Mucosa of rectum (tissue), 2 donors: ENCODE data around the gene CEP112.

Experiments used
- H3K27ac ChIP-seq, 2 donors: one replicate each; pipeline ENCODE4 v1.7.0; 2013; ENCODE audit warnings: inconsistent platforms in 2 of 2, low read depth in 2 of 2, low read length in 2 of 2
- H3K27me3 ChIP-seq, 2 donors: one replicate each; pipeline ENCODE4 v1.7.0; 2013; ENCODE audit warnings: low read length in 2 of 2; ENCODE audit not compliant: control insufficient read depth in 2 of 2, insufficient read depth in 2 of 2
- H3K36me3 ChIP-seq, 2 donors: one replicate each; pipeline ENCODE4 v1.7.0; 2013; ENCODE audit warnings: low read length in 2 of 2; ENCODE audit not compliant: control insufficient read depth in 2 of 2, insufficient read depth in 2 of 2
- H3K4me1 ChIP-seq, 2 donors: one replicate each; pipeline ENCODE4 v1.7.0; 2013; ENCODE audit warnings: low read length in 2 of 2, mild to moderate bottlenecking in 1 of 2; ENCODE audit not compliant: control insufficient read depth in 2 of 2, insufficient read depth in 2 of 2
- H3K4me3 ChIP-seq, 2 donors: one replicate each; pipeline ENCODE4 v1.7.0; 2013; ENCODE audit warnings: low read length in 2 of 2
- H3K9ac ChIP-seq, 2 donors: one replicate each; pipeline ENCODE4 v1.7.0; 2013; ENCODE audit warnings: low read length in 2 of 2, low read depth in 1 of 2, mild to moderate bottlenecking in 1 of 2
- H3K9me3 ChIP-seq, 2 donors: one replicate each; pipeline ENCODE4 v1.7.0; 2013; ENCODE audit warnings: low read length in 2 of 2; ENCODE audit not compliant: control insufficient read depth in 2 of 2
- donor health status: healthy.
- donor health status: Normal muscosa, but diverticular disease.

The CEP112 gene

DNA sequence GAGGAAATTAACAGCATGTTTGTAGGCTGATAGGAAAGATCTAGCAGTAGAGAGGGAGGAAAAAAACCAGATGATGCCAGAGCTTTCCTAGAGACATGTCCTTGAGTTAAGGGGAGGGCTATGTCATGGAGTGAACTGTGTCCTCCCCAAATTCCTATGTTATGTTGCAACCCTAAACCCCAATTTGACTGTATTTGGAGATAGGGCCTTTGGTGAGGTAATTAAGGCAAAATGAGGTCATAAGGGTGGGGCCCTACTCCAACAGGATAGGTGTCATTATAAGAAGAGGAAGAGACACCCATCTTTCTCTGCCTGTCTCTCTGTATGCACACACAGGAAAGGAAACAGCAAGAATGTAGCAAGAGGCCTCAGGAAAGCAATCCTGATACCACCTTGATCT, 435.2 kb downstream of the CEP112 start:
- Histone ChIP-seq H3K9me3 (no peaks in the 10 kb centered on the region), H3K4me1 (no peaks in the 10 kb centered on the region), H3K27ac (no peak overlapping the region), H3K36me3 (no peaks in the 10 kb centered on the region), H3K27me3 (no peaks in the 10 kb centered on the region), H3K4me3 (no peak overlapping the region), H3K9ac (no peak overlapping the region)

DNA sequence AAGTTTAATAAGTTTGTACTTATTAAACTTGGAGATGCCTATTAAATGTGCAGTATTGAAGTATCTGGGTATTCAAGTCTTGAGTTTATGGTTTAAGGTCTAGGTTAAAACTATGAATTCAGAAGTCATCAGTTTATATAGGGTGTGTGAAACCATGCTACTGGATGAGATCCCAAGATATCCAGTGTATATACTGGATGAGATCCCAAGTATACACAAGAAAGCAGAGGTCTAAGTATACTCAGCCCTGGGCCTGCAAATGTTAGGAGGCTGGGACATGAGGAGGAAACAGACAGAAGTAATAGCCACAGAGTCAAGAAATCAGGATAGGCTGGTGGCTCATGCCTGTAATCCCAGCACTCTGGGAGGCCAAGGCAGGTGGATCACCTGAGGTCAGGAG, 436.1 kb downstream of the CEP112 start:
- Histone ChIP-seq H3K27ac (no peak overlapping the region), H3K9ac (no peak overlapping the region), H3K27me3 (no peaks in the 10 kb centered on the region), H3K4me3 (no peak overlapping the region), H3K4me1 (peaks cover 0 to 3% of the 10 kb centered on the region in 2 donors), H3K9me3 (no peaks in the 10 kb centered on the region), H3K36me3 (no peaks in the 10 kb centered on the region)

DNA sequence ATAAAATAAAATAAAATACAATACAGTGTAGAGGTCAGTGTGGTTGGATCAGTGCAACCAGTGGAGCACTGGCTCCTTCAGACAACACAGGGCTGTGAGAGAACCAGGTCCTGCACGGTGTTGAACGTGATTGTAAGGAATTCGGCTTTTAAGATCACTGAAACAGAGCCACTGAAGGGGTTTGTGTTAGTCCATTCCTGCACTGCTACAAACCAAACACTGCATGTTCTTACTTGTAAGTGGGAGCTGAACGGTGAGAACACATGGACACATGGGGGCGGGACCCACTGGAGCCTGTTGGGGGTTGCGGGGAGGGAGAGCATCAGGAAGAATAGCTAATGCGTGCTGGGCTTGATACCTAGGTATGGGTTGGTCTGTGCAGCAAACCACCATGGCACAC, 437.3 kb downstream of the CEP112 start:
- H3K27ac ChIP-seq = no peak overlapping the region

DNA sequence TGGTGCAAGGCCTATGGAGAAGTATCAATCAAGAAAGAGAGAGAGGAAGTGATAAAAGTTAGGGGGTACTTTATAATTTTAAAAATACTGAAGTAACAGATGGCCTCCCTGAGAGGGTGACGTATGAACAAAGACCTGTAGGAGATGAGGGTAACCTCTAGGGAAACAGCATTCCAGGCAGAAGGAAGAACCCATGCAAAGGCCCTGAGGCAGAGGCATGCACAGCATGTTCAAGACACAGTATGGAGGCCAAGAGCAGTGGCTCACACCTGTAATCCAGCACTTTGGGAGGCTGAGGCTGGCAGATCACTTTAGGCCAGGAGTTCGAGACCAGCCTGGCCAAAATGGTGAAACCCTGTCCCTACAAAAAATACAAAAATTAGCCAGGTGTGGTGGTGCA, 437.9 kb downstream of the CEP112 start:
- no peaks in the 10 kb centered on the region for H3K9me3 ChIP-seq
- H3K36me3 ChIP-seq = no peaks in the 10 kb centered on the region
- H3K27me3 ChIP-seq = no peaks in the 10 kb centered on the region
- H3K4me1 ChIP-seq = peaks cover 0 to 4% of the 10 kb centered on the region in 2 donors
- no peak overlapping the region for H3K9ac ChIP-seq
- no peak overlapping the region for H3K27ac ChIP-seq
- H3K4me3 ChIP-seq = no peak overlapping the region

More for the DNA sequence above, 437.3 kb downstream of the CEP112 start:
- H3K4me3 ChIP-seq = no peak overlapping the region
- no peaks in the 10 kb centered on the region for H3K27me3 ChIP-seq
- H3K9me3 ChIP-seq = no peaks in the 10 kb centered on the region
- H3K36me3 ChIP-seq = no peaks in the 10 kb centered on the region
- peaks cover 0 to 4% of the 10 kb centered on the region in 2 donors for H3K4me1 ChIP-seq
- H3K9ac ChIP-seq = no peak overlapping the region

DNA sequence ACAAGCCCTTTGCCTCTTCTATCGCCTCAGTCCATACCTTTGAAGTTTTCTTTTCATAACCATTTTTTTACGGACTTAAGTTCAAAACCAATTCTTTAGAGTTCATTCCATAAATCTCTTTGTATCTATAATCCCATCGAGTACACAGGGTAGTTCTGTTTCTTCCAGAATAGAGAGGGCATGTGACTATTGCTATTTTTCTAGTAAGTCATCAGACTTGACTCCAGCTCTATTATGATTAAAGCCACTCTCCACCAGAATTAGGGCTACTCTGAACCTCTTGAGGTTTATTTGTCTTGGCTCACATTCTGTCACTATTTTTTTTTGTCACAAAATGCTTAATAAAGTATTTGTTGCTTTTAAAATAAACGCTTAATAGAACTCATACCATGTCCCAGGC, 438.6 kb downstream of the CEP112 start:
- Histone ChIP-seq H3K36me3 (no peaks in the 10 kb centered on the region), H3K9ac (no peak overlapping the region), H3K27ac (no peak overlapping the region), H3K4me1 (peaks cover 0 to 4% of the 10 kb centered on the region in 2 donors), H3K4me3 (no peak overlapping the region), H3K9me3 (no peaks in the 10 kb centered on the region), H3K27me3 (no peaks in the 10 kb centered on the region)

DNA sequence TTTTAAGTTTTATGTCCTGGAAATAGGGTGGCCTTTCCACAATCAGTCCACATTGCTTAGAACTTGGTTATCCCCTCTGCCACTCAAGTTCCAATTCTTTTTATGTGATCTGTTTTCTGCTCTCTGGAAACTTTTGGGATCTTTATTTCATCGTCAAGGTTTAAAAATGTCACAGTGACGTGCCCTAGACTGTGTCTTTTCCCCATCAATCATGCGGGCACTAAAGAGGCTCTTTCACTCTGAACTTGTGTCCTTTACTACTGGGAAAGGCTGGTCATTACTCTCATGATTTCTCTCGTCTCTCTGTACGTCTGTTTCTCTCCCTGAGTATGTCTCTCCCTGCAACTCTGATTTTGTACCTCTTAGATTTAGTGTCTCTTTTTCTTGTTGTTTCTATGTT, 440.7 kb downstream of the CEP112 start:
- H3K36me3 ChIP-seq = no peaks in the 10 kb centered on the region
- no peaks in the 10 kb centered on the region for H3K27me3 ChIP-seq
- no peak overlapping the region for H3K27ac ChIP-seq
- H3K4me3 ChIP-seq = no peak overlapping the region
- H3K9ac ChIP-seq = no peak overlapping the region
- no peaks in the 10 kb centered on the region for H3K9me3 ChIP-seq
- peaks cover 0 to 4% of the 10 kb centered on the region in 2 donors for H3K4me1 ChIP-seq

DNA sequence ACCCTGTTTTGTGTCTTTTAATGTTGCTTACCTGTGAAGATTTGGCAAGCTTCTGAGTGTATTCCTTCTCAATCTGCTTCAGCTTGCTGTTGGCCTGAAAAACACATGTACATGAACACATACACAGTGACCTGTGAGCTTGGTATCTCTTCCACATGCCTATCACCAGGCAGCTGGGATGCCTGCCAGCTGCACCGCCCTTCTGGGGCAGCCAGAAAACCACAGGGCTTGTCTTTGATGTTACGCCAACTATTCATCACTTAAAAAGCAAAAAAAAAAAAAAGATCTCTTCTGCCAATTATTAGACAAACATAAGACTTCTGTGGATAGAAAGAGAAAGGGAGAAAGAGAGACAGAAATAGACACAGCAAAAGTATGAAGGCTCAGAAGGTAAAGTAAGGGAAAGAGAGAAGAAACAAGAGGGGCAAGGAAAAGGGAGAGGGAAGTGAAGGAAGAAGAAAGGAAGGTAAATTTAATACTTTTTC, 441.3 kb downstream of the CEP112 start:
- no peaks in the 10 kb centered on the region for H3K27me3 ChIP-seq
- H3K9ac ChIP-seq = no peak overlapping the region
- H3K27ac ChIP-seq = no peak overlapping the region
- no peaks in the 10 kb centered on the region for H3K36me3 ChIP-seq
- H3K9me3 ChIP-seq = no peaks in the 10 kb centered on the region
- no peak overlapping the region for H3K4me3 ChIP-seq
- peaks cover 0 to 4% of the 10 kb centered on the region in 2 donors for H3K4me1 ChIP-seq

DNA sequence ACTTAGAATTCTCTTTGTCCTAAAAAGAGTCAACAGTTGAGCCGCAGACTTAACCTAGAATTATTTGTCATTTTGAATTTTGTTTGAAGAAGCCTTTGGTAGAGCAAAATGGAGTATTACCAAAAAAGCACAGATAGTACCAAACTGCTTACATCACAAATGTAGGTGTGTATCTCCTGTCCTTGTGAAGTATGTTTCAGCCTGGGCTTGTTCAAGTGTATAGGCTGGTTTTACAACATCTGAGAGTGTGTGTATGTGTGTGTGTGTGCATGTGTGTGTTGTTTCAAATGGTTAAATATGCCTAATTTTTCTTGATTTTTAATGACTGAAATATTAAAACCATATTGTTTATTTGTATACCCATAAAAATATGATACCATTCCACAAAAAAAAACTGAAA, 441.8 kb downstream of the CEP112 start:
- Histone ChIP-seq H3K9ac (no peak overlapping the region), H3K27ac (no peak overlapping the region), H3K4me3 (no peak overlapping the region)

DNA sequence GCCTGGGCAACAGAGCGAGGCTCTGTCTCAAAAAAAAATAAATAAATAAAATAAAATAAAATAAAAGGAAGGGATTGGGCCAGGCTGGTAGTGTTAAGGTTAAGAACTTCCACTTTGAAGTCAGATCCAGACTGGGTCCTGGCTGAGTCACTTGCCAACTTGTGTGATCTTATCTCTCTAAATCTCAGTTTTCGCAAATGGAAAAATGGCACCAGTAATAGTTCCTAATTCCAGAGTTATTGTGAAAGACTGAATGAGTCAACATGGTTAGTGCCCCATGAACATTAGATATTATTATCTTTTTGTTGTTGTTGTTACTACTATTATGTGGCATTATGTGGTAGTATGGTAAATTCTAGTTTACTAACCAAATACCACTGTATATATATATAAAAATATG, 442.5 kb downstream of the CEP112 start:
- Histone ChIP-seq H3K4me1 (peaks cover 0 to 4% of the 10 kb centered on the region in 2 donors), H3K27ac (no peak overlapping the region), H3K4me3 (no peak overlapping the region), H3K36me3 (no peaks in the 10 kb centered on the region), H3K9ac (no peak overlapping the region), H3K27me3 (no peaks in the 10 kb centered on the region), H3K9me3 (no peaks in the 10 kb centered on the region)

More for the DNA sequence above, 441.8 kb downstream of the CEP112 start:
- Histone ChIP-seq H3K36me3 (no peaks in the 10 kb centered on the region), H3K9me3 (no peaks in the 10 kb centered on the region), H3K4me1 (peaks cover 0 to 4% of the 10 kb centered on the region in 2 donors), H3K27me3 (no peaks in the 10 kb centered on the region)

DNA sequence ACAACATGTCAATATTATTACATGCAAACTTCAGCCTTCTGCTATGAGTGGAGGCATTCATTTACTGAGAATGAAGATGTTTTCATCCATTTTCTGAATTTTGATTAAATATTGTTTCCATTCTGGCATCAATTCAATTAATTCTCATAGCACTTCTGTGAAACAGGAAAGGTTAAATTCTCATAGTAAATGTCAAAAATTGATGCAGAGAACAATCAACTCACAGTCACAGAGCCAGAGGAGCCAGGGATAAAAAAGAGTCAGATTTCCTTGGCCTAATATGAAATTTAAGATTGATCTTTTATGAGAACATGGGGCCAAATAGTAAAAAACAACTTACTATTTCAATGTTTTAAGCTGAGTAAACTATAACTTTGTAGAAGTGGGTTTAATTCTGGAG, 446.7 kb downstream of the CEP112 start:
- Histone ChIP-seq H3K4me1 (no peaks in the 10 kb centered on the region), H3K4me3 (no peak overlapping the region), H3K27ac (no peak overlapping the region), H3K9ac (no peak overlapping the region), H3K36me3 (no peaks in the 10 kb centered on the region), H3K9me3 (no peaks in the 10 kb centered on the region), H3K27me3 (no peaks in the 10 kb centered on the region)

DNA sequence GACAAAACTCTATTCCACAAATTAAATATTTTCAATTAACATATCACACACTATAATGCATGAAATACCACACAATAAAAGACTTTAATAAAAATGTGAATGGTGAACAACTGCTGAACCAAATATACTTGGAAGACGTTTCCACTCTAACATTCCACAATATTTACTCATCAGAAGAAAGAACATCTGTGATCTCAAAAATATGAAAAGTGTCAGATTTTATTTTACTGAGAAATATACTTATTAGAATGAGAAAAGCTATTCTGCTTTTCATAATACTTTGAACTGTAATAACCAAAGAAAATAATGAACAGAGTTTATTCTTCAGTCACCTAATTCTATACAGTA, 448.7 kb downstream of the CEP112 start:
- Histone ChIP-seq H3K9me3 (no peaks in the 10 kb centered on the region), H3K4me3 (no peak overlapping the region), H3K4me1 (no peaks in the 10 kb centered on the region), H3K27me3 (no peaks in the 10 kb centered on the region), H3K9ac (no peak overlapping the region), H3K36me3 (no peaks in the 10 kb centered on the region), H3K27ac (no peak overlapping the region)
